Activated CD8-positive, alpha-beta T cell treated with anti-CD3 and anti-CD28 coated beads for 36 hours (primary cell): ENCODE data around the gene RIN1. TPM values are rescaled to one million over a fixed set of nuclear protein-coding genes. Genes with fewer than 3 reads are reported as not detected.
A peak's percentile ranks its signal among the peaks of the same experiment; 100 is the strongest.

Experiments
- ATAC-seq: fragments of 200-7000 bp; cut with Tn5 transposase; one replicate; pipeline ENCODE4 v1.10.0; 2021; ENCODE audit warnings: mild to moderate bottlenecking, moderate library complexity
- CTCF ChIA-PET: fragments of 350-600 bp; sonication (Branson Sonifier 250); formaldehyde crosslinking; loops from one replicate; lab custom pipeline; 2021; ENCODE audit warnings: antibody characterized with exemption; lab: Charles Lee
- POLR2A ChIA-PET: fragments of 350-600 bp; sonication (Branson Sonifier 250); formaldehyde crosslinking; loops from one replicate; lab custom pipeline; 2021; ENCODE audit warnings: antibody characterized with exemption; lab: Charles Lee
- DNase-seq: peaks from one replicate; pipeline ENCODE4 v3.0.0-alpha.2; 2020
- H3K27ac Mint-ChIP-seq: one replicate; pipeline ENCODE4 v1.8.0; 2021; ENCODE audit warnings: mild to moderate bottlenecking, mixed read lengths
- H3K27me3 Mint-ChIP-seq: one replicate; pipeline ENCODE4 v1.8.0; 2021; ENCODE audit warnings: mixed read lengths
- H3K36me3 Mint-ChIP-seq: one replicate; pipeline ENCODE4 v1.8.0; 2021; ENCODE audit warnings: low read depth, mixed read lengths
- H3K4me1 Mint-ChIP-seq: one replicate; pipeline ENCODE4 v1.8.0; 2021; ENCODE audit warnings: low read depth, mixed read lengths
- H3K4me3 Mint-ChIP-seq: one replicate; pipeline ENCODE4 v1.8.0; 2021; ENCODE audit warnings: mild to moderate bottlenecking, moderate library complexity, mixed read lengths
- H3K9me3 Mint-ChIP-seq: one replicate; pipeline ENCODE4 v1.8.0; 2021; ENCODE audit warnings: mixed read lengths
- intact Hi-C: fragments of 100-400 bp; cut with micrococcal nuclease; formaldehyde crosslinking; loops from one replicate; pipeline ENCODE4 v1.10.0; 2022
- total RNA-seq, 2 experiments: library from RNA; stranded (reverse); gene quantifications; one replicate each; pipeline ENCODE4 v1.2.3, GENCODE V29; 2021
- TF ChIP-seq, protein P1 (sequence below): fragments of 200-600 bp; IDR thresholded peaks from one replicate; pipeline ENCODE4 v1.8.0; 2022; ENCODE audit warnings: antibody characterized with exemption, mild to moderate bottlenecking

RIN1 gene
- total RNA-seq, 2 experiments from 2014 or later = 1.1 to 1.6 TPM

DNA sequence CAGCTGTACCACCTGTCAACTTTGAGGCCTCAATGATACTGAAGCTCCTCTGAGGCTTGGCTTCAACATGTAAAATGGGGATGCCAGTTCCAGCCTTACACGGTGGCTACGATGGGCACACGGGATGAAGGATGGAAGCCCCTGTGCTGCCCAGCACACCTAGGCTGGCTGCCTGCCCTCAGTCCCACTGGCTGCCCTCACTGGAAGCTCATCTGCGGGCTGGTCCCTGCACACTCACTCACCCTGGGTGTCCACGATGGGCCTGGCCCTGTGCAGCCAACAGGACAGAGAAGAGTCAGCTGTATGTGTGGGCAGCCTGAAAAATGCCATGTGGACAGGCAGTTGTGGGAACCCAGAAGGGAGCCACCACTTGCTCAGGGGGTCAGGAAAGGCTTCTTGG is 49.5 kb downstream of the RIN1 start:
- no peak overlapping the region for H3K27ac Mint-ChIP-seq

DNA sequence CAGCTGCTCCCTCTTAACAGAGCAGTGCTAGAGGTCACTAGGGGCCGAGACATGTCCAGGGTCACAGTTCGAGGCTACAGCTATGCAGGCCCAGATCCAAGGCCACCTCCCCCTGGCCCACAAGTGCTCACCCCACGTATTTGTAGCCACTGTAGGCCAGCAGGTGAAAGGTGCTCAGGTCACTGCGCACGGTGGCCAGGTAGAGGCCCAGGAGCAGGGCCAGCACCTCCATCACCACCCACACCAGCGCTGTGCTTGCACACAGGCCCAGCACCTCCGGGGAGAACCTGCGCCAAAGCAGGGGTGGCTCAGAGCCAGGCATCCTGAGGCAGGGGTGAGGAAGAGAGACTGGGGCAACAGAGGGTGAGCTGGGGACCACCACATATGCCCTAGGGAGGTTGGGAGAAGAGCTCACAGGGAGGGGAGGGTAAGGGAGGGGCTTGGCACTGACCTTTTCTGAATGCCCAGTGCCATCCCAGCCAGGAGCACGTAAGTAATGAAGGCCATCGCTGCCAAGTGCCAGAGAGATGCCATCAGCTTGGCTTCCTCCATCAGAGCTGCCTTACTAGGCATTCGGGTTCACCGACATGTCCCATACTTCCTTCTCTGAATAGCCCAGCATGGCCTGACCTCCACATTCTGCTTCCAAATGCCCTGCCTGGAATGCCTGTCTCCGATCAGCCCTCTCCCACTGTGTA is 50.8 kb downstream of the RIN1 start:
- Mint-ChIP-seq H3K9me3 (no peaks in the 10 kb centered on the region), H3K4me1 (peaks cover 33% of the 10 kb centered on the region), H3K36me3 (peaks cover 4% of the 10 kb centered on the region), H3K27me3 (no peaks in the 10 kb centered on the region), H3K27ac (no peak overlapping the region), H3K4me3 (no peak overlapping the region)
- TF ChIP-seq, protein P1, sequence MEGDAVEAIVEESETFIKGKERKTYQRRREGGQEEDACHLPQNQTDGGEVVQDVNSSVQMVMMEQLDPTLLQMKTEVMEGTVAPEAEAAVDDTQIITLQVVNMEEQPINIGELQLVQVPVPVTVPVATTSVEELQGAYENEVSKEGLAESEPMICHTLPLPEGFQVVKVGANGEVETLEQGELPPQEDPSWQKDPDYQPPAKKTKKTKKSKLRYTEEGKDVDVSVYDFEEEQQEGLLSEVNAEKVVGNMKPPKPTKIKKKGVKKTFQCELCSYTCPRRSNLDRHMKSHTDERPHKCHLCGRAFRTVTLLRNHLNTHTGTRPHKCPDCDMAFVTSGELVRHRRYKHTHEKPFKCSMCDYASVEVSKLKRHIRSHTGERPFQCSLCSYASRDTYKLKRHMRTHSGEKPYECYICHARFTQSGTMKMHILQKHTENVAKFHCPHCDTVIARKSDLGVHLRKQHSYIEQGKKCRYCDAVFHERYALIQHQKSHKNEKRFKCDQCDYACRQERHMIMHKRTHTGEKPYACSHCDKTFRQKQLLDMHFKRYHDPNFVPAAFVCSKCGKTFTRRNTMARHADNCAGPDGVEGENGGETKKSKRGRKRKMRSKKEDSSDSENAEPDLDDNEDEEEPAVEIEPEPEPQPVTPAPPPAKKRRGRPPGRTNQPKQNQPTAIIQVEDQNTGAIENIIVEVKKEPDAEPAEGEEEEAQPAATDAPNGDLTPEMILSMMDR = no peak
- no peak for DNase-seq
- ATAC-seq = no peak
- CTCF ChIA-PET = interaction anchor here (0.9 to 4.8 kb wide), 3 partner anchors 10 to 27 kb away, joined by 3 to 27 read pairs (median 3); no protein-coding TSS in a partner anchor
- intact Hi-C loops = no loop called here
- POLR2A ChIA-PET = interaction anchor here (0.7 to 1.3 kb wide), 3 partner anchors 26 to 60 kb away, joined by 3 read pairs; no protein-coding TSS in a partner anchor

More for the DNA sequence above, 49.5 kb downstream of the RIN1 start:
- DNase-seq = no peak
- peaks cover 38% of the 10 kb centered on the region for H3K4me1 Mint-ChIP-seq
- no peak for ATAC-seq
- TF ChIP-seq, protein P1 = no peak
- intact Hi-C loops = no loop called here
- H3K27me3 Mint-ChIP-seq = peaks cover 6% of the 10 kb centered on the region
- peak overlapping the region; percentile 85 for H3K4me3 Mint-ChIP-seq
- ChIA-PET POLR2A (interaction anchor here (0.6 to 1.5 kb wide), 4 partner anchors 19 to 218 kb away, joined by 3 to 5 read pairs (median 4); no protein-coding TSS in a partner anchor), CTCF (interaction anchor here (0.8 to 4.8 kb wide), 7 partner anchors 22 to 152 kb away, joined by 3 to 27 read pairs (median 4); partner anchors contain the start of gene MRPL11)
- H3K9me3 Mint-ChIP-seq = no peaks in the 10 kb centered on the region
- peaks cover 4% of the 10 kb centered on the region for H3K36me3 Mint-ChIP-seq

GRCh38 chr11:66284526-66285078 is 51.6 kb downstream of the RIN1 start:
- Mint-ChIP-seq H3K4me1 (peaks cover 27% of the 10 kb centered on the region), H3K36me3 (peaks cover 4% of the 10 kb centered on the region), H3K9me3 (no peaks in the 10 kb centered on the region), H3K27me3 (peaks cover under 1% of the 10 kb centered on the region), H3K4me3 (no peak overlapping the region), H3K27ac (no peak overlapping the region)
- CTCF ChIA-PET = interaction anchor here (0.9 to 1.6 kb wide), 2 partner anchors 9 to 27 kb away, joined by 3 read pairs; no protein-coding TSS in a partner anchor
- POLR2A ChIA-PET = interaction anchor here (1.3 to 7.8 kb wide), 2 partner anchors 14 to 59 kb away, joined by 3 to 76 read pairs; partner anchors contain the start of gene RAB1B
- ATAC-seq (no peak), DNase-seq (no peak)
- intact Hi-C loops = loop anchor here (5.0 kb wide), 1 partner anchor 62 kb away; no protein-coding TSS in a partner anchor
- TF ChIP-seq, protein P1 = no peak

GRCh38 chr11:66283461-66284105 is 52.7 kb downstream of the RIN1 start:
- ChIA-PET POLR2A (interaction anchor here (7.8 kb wide), 1 partner anchor 13 kb away, joined by 76 read pairs; the partner anchor contains the start of gene RAB1B), CTCF (interaction anchor here (0.6 to 3.8 kb wide), 12 partner anchors 13 to 106 kb away, joined by 3 to 37 read pairs (median 4); partner anchors contain the start of genes B4GAT1 and RAB1B)
- H3K4me1 Mint-ChIP-seq = peaks cover 33% of the 10 kb centered on the region

More at GRCh38 chr11:66283461-66284105, 52.7 kb downstream of the RIN1 start:
- Mint-ChIP-seq H3K9me3 (no peaks in the 10 kb centered on the region), H3K36me3 (peaks cover 4% of the 10 kb centered on the region), H3K27ac (no peak overlapping the region), H3K4me3 (no peak overlapping the region), H3K27me3 (peaks cover 1% of the 10 kb centered on the region)
- TF ChIP-seq, protein P1 = no peak
- ATAC-seq (no peak), DNase-seq (no peak)
- intact Hi-C loops = loop anchor here (5.0 kb wide), 1 partner anchor 61 kb away; no protein-coding TSS in a partner anchor
